Gastroesophageal sphincter (tissue), 3 donors: ENCODE results near the gene TOMM34.

ENCODE experiments used
- EP300 ChIP-seq: sonication (generic); formaldehyde crosslinking; IDR thresholded peaks from one replicate; pipeline ENCODE4 v1.6.1; 2017; ENCODE audit warnings: antibody characterized with exemption, mild to moderate bottlenecking
- POLR2A ChIP-seq, 2 donors: fragments of 450-650 bp; IDR thresholded peaks; one replicate each; pipeline ENCODE4 v1.6.1; 2017; ENCODE audit warnings: antibody characterized with exemption in 2 of 2, mild to moderate bottlenecking in 2 of 2, moderate library complexity in 1 of 2
- POLR2AphosphoS5 ChIP-seq: sonication (generic); formaldehyde crosslinking; IDR thresholded peaks from one replicate; pipeline ENCODE4 v1.6.1; 2017; ENCODE audit warnings: antibody characterized with exemption
- TF ChIP-seq, protein P1 (sequence below), 4 experiments: fragments of 200-600 bp in 2 of 4; fragments of 450-650 bp in 2 of 4; sonication (generic) in 1 of 4; IDR thresholded peaks; one replicate each; pipeline ENCODE4 v1.5.1; 2017 to 2019; ENCODE audit warnings: antibody characterized with exemption in 4 of 4, mild to moderate bottlenecking in 2 of 4, moderate library complexity in 2 of 4

DNA sequence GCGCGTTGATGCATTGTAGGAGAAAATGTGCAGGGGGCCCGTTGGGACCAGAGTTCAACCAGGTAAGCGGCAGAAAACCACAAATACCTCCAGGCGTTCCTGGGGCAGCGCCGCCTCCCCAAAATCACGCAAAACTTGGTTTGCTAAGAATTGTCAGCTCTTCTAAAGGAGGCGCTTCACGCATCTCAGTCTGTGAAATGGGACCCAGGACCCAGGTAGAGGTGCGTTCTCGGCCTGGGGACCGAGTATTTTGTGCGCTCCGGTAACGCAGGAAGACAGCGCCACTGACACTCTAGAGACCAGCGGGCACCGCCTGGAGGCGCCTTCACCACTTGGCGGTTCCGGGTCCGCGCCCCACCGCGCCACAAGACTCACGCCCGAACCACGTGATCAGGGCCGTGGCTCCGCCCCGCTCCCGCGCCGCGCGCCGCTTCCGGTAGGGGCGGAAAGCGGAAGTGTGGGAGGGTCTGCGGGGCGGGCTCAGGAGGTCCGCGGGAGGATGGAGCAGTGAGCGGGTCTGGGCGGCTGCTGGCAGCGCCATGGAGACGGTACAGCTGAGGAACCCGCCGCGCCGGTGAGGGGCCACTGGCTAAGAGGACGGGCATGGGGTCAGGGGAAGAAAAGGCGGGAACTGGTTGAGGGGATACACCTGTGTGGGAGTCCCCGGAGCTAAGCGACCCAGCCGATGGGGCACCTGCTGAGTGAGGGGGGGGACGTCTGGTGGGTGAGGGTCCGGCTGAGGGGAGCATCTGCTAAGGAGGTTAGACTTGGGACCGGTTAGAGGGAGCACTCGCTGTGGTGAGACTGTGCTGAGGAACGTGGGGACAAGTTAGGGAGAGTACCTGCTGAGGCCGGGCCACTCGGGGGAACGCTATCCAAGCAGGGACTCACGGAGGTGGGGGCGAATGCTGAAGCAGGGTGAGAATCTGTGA, 6.1 kb upstream of the TOMM34 start, which contains the start of gene STK4:
- TF ChIP-seq, protein P1, sequence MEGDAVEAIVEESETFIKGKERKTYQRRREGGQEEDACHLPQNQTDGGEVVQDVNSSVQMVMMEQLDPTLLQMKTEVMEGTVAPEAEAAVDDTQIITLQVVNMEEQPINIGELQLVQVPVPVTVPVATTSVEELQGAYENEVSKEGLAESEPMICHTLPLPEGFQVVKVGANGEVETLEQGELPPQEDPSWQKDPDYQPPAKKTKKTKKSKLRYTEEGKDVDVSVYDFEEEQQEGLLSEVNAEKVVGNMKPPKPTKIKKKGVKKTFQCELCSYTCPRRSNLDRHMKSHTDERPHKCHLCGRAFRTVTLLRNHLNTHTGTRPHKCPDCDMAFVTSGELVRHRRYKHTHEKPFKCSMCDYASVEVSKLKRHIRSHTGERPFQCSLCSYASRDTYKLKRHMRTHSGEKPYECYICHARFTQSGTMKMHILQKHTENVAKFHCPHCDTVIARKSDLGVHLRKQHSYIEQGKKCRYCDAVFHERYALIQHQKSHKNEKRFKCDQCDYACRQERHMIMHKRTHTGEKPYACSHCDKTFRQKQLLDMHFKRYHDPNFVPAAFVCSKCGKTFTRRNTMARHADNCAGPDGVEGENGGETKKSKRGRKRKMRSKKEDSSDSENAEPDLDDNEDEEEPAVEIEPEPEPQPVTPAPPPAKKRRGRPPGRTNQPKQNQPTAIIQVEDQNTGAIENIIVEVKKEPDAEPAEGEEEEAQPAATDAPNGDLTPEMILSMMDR (IDR thresholded peaks at IDR 0.05), result peak in 3 of 4 experiments; percentile 58 to 75 (median 68)
- TF ChIP-seq POLR2AphosphoS5 (peak; percentile 91), POLR2A (IDR thresholded peaks at IDR 0.05) (peak; percentile 85 to 92), EP300 (no peak)
